NCI-H146 treated with DMSO at 0.1 percent for 48 hours (cell line): ENCODE measurements around the gene SERGEF.

ENCODE experiments used
- DNase-seq: peaks from one replicate; lab custom pipeline; 2025; ENCODE audit not compliant: unreplicated experiment; lab: John Stamatoyannopoulos, UW

SERGEF gene

DNA sequence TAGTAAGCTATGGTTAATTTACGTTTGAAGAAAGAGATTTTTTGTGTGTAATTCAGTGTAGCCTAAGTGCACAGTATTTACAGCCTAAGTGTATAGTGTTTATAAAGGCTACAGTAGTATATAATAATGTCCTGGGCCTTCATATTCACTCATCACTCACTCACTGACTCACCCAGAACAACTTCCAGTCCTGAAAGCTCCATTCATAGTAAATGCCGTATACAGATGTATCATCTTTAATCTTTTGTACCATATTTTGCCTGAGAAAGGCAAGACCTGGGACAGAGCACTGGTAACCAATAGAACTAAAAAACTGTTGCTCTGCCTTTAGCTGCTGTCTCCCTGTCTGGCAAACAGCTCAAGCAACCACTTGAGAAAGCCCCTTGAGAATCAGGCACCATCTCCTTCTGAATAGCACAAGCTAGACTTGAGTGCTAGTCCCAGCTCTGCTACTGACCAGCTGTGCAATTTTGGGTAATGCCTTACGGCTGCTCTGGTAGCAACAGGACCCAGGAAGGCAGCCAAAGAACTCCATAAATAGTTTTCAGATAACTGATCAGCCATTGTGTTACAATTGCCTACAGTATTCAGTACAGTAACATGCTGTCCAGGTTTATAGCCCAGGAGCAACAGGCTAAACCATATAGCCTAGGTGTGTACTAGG is 146.9 kb downstream of the SERGEF start:
- no peak for DNase-seq

DNA sequence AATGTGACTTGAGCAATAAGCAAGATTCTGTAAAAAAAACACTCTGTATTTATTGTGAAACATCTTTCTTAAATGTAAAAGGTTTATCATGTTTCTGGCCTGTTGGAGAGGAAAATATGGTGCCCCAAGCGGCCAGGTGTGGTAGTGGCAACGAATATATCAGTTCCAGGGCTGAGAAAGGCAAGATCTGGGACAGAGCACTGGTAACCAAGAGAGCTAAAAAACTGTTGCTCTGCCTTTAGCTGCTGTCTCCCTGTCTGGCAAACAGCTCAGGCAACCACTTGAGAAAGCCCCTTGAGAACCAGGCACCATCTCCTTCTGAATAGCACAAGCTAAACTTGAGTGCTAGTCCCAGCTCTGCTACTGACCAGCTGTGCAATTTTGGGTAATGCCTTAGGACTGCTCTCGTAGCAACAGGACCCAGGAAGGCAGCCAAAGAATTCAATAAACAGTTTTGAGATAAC is 148.3 kb downstream of the SERGEF start:
- no peak for DNase-seq

DNA sequence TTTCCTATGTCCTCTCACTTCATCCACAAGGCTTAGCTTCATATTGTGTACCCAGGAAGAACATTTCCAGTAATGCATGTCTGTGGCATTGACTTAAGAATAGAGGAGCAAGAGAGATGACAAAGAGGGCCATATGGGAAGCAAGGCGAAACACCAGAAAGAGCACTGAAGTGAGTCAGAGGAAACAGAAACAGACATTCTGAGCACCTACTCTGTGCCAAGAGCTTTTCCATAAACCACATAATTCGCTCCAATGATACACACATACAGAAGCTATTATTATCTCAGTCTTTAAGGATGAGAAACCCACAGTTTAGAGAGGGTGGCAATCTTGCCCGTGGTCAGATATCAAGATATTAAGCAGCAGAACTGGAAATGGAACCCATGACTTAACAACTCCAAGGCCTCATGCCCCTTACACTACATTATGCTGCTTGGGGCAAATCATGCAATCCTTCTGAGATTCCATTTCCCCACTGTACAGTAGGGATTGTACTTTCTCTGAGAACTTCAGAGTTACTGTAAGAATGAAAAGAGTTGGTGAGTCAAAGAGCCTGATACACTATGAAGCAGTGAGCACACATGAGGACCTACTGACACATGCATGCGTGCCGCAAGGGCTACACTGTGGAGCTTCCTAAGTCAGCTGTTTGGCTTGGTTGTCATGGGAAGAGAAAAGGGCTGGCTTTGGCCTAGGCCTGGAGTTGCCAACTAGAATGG is 151.7 kb downstream of the SERGEF start:
- DNase-seq = no peak

DNA sequence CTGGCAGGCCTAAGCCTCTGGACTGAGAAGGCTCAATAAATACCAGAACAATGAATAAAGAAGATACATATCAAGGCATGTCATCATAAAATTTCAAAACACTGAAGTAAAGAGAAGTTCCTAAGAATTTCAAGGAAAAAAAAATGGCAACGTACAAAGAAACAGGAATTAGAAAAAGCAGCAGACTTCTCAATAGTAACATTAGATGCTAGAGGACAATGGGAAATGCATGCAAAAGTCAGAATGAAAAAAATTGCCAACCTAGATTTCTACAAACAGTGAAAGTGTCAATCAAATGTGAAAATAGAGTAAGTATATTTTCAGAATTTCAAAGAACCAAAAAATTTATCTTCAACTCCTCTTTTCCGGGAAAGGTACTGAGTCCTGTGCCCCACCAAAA is 153.3 kb downstream of the SERGEF start:
- DNase-seq = no peak

DNA sequence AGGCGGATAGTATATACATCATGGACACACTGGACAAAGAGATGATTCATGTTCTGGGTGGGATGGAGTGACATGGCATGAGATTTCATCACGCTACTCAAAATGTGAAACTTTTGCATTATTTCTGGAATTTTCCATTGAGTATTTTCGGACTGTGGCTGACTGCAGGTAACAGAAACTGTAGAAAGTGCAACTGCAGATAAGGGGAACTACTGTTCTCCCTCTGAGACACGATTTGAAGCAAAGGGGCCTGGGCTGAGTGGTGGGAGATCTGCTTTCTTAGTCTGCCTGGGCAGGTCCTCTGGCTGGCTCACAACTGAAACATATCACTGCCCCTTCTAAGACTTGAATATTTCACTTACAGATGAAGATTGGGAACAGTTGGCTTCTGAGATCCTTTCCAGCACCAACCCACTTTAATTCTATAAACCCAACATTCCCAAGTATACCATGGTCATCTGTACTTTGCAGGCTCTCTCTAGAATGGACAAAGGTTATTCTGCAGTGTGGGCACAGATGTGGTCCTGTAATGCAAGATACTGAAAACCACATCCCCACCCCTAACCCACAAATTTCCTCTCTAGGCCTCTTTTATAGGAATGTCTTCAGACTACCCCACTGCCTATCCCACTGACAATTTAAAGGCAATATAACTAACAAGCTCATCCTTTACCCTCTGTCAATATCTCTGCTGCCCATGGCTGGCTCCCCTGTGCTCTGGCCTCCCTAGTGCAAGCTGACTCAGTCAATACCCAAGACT is 157.1 kb downstream of the SERGEF start:
- DNase-seq = no peak

DNA sequence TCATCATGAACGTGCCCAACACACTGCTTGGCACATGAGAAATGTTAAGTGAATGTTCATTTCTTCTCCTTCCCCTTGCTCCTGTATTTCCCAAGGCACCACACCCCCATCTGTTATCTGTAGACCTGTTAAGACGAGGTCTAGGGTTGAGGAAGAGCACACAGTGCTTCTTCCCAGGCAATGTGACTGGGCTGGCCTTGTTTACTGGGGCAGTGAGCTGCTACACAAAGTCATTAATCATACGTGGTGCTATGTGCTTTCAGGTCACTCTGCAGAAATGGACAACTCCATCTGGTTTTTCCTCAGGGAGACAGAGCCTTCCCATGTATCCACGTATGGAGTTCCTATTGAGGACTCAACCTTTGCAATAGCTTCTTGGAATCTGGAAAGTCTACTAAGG is 159.6 kb downstream of the SERGEF start:
- no peak for DNase-seq

DNA sequence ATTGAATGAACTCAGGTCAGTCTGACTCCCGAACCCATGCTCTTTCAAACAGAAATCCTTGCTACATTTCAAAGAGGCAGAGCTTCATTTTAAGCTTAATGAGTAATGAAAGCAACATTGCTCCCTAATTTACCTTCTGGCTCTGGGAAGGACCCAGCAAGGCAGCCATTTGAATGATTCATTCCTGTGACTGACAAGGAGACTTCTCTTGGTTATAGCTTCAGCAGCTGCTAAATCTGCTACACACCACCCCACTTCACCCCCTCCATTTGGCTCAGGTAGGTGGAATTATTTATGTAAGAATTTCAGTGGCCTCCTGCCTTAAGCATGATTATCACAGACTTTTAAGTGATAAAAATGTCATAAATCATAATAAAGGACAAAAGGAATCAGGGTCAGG is 160.6 kb downstream of the SERGEF start:
- no peak for DNase-seq

DNA sequence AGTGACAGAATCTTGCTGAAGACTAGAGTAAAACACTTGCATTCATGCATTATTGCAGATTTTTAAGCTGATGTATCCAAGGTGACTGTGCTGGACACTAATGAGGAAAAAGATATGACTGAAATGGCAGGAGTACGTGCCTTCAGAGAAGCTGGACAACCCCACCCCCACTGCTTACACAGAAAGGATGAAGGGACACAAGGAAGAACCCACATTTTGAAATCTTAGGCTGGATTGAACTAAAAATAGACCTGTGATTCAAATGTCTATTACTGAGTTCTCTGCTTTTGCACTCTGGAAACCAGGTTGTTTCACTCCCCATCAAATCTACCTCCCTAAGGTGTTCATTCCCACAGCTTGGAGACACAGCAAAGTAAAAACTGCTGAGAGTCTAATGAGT is 161.2 kb downstream of the SERGEF start:
- no peak for DNase-seq

DNA sequence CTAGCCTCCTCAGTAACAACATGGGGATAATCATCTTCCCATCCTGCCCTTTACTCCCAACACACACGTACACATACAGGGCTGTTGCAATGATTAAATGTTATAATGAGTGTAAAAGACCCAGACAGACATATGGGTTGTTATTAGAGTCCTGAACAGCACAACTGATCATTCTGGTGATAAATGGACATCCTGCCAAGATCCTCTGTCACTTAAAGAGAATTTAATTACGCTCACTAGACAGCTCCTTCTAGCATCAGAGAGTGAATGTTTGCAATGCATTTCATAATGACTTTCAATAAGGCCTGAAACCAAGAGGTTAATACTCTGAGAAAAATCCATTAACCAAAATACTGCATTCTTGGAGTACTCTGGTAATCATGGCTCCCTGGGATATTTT is 162.5 kb downstream of the SERGEF start:
- DNase-seq = no peak

DNA sequence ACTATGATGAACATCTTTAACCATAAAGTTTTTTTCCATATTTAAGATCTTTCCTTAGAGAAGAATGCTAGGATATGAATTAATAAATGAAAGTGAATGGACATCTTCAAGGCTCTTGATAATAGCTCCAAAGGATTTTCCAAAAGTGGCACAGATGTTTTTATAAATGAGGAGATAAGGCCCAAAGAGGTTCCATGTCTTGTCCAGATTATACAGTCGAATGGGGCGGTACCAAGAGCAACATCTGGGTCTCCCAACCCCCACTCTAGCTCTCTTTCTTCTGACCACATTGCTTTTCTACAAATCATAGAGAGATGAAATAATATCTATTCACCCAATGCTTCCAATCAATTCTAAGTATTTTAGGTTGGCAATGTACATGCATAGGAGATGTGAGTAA is 164.1 kb downstream of the SERGEF start:
- DNase-seq = no peak

DNA sequence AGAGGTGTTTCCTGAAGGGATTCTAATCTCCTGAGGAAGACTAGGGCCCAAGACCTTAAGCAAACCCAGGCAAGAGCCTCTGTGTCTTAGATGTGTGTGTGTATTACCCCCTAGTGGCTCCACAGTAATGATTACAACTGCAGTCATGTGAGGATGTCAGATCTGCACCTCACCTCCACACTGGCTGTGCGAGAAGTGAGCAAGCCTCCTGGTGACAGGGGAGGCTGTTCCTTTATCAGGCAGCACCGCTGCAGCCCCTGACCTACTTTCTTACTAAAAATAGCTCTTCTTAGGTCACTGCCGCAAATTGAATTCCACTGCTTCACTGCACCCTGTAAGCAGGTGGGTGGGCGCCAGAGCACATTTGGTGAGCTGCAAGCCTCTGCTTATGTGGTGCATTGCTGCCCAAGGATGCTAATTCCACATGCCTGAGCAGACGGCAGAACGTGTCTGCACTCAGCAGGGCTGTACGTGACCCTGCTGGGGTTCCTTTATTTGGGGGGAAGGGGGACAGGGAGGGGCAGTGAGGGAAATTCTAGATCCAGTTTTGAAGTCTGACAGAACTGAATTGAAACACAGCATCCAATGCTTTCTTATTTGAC is 165.9 kb downstream of the SERGEF start:
- DNase-seq = no peak

DNA sequence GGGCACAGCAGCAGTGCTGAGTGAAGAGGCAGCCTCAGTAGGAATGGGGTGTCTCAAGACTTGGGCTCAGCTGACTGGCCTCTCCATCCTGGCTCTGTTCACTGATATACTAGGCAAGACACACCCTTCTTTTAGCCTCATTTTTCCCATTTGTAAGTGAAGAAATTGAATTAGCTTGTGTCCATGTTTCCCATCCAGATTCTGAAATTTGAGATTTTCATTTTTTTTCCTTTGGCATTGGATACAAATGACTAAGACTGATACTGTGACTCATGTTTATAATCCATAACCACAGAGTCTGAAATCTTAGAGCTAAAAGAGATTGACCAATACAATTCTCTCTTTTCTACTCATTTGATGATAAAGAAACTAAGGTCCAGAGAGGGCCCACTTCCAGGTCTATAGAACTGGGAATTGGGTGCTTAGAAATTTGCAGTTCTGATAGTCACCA is 167.4 kb downstream of the SERGEF start:
- no peak for DNase-seq

DNA sequence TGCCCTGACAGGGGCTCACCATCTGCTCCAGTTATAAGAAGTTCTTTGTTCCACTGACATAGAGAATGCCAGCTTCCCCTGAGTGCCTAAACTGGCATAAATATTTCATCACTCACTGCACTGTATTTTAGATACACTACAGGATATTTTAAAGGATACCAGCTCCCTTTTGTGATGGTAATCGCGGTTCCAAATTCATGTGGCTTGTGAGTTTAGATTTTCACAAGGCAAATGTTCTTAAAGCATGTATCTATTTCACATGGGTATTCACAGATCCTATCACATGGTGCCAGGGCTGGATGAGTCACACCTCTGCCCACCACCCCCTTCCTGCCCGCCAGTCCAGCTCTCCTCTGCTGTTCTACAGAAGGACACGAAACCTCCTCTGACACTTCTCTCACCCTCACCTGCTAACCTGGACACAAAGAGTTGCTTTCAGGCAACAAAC is 172.7 kb downstream of the SERGEF start:
- DNase-seq = no peak

DNA sequence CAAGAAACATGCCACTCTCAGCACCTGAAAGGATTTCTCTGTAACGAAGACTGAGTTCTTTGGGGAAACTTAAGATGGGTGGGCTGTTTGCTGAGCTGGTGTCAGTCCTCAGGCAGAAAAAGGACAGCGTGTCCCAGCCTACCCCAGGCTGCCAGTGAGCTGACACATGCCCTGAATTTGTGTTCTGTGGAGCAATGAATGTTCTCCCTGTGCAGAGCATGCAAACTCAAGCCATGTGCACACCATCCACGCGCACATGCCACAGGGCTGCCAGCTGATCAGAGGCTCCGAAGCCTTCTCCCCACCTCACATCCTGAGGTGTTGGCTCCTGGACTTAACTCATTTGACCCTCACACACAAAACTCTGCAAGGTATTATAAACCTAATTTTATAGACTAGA is 173.4 kb downstream of the SERGEF start:
- DNase-seq = no peak

DNA sequence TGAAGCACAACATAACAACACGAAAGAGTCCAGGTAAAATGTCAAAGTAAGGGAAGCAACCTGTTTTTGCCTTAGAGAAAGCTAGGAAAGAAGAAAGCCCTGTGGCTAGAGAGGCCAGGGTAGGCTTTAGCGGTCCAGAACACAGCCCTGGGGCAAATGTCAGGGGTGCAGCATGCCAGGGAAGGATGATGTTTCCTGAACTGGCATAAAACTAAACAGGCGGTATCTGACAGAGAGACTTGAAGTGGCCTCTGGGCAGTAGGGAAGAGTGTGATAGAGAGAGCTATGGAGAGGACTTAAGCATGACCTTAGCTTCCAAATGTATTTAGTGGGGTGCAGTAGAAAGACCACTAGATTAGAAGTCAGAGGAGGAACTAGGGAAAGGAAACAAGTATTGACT is 174.7 kb downstream of the SERGEF start:
- DNase-seq = no peak

DNA sequence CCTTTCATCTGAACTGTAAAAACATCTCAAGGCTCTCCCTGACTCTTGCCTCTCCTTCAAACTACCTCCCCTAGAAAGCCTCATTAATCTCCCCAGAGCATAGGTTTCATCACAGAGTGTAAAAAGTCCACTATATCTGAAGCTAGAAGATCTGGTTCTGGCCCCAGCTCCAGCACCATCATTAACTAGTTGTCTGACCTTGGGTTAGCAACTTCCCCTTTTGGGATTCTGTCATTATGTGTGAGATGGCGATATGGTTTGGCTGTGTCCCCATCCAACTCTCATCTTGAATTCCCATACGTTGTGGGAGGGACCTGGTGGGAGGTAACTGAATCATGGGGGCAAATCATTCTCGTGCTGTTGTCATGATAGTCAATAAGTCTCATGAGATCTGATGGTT is 181.0 kb downstream of the SERGEF start:
- no peak for DNase-seq

DNA sequence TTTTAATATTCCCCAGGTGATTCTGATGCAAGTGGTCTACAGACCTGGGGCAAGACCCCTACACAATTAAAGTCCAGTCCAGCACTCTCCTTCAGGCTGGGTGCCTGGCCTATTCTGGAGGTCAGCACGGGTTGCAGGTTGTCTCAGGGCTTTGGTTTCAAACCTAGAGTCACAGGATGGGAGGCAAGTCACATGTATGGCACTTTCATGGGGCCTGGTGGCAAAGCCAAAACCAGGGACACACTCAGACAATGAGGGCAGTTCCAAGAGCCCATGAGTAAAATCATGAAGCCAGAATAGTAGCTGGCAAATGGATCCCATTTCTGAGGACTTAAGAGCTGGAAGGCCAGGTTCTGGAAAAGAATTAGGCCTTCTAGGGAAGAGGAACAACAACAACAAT is 181.6 kb downstream of the SERGEF start:
- no peak for DNase-seq

DNA sequence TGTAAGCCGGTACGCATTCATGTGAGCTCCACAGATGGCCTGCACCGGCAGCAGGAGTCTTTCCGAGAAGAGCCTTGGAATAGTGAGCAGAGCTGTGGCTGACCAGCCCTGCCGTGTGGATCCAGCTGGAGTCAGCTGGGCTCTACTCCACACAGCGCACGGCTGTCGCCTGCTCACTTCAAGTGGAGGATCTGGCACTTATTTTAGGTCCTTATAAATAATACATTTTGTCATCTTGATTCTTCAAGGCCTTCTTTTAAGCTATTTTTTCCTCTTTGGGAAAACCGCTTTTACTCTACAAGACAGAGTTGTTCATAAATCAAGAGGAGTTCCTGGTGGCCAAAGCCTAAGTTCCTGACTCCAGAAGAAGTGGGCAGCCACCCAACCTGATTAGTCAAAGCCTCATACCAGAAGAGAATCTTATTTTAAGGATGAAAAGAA is 184.5 kb downstream of the SERGEF start:
- no peak for DNase-seq

DNA sequence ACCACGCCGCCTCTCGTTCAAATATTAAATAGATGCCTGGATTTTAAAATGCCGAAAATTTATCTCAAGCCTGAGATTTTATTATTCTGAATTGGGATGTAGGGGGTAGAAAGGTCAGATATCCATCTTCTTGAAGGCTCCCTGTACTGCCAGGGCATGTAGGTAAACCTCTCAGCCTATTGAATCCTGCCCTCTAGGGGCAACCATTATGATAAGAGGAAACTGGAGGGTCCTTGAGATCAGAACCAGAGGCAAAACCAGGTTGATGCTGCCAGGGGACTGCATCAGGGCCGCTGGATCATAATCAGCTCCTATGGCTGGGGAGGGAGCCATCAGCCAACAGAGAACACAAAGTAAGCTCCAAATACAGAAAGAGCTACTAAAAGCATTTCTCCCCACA is 185.8 kb downstream of the SERGEF start:
- DNase-seq = no peak

DNA sequence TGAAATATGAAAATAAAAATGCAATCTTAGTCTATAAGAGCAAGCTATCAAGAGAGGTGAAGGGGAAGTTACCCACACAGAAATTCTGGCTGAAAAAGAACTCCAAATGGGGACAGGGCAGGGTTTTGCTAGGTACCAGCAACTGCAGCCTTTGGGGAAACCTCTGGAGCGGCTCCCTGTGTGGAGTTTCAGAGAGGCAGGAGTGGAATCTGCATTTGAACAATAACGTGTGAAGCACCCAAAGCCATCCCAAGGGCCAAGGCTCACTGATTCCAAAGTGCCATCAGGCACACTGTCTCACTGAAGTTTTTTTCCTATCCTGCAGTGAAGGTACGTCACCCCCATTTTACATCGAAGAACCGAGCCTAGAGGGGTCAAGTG is 190.5 kb downstream of the SERGEF start:
- DNase-seq = no peak

DNA sequence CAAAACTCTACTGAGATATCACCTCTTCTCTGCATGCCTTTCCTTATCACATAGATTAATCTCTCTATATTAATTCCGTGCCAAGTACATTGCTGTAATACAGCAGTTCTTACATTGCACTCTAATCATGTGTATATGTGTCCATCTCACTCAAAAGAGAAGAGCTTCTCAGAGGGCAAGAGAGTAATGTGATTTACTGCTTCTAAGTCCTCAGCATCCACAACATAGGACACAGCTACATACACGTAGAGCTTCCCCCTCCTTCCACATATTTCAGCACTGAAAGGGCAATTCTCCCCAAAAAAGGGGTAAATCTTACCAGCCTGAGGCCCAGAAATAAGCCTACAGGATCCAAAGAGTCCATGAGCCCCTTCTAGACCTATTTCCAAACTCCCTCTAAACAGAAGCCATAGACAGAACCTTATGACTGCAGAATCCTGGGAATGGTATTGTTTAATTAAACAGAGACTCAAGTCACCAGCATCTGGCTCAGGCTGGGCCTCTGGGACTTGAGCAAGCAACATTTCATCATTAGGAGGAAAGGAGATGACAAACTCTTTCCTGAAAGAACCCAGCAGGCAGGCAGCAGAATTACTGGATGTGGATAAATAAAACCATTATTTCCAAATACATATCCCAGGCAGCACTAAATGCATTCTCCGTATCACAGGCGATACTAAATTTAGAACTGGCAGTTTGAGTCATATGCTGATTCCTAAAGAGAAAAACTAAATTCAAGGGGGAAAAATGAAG is 191.0 kb downstream of the SERGEF start:
- no peak for DNase-seq
